HG02981 (cell line): ENCODE data around the gene CCDC170.
A peak's percentile ranks its signal among the peaks of the same experiment; 100 is the strongest.
"Not testable (repeated sequence)": the region's sequence is repeated elsewhere in the genome, so short reads cannot be mapped to it uniquely, and the experiment has no call there.

Source experiments
- ATAC-seq: cut with Tn5 transposase; IDR thresholded peaks from one replicate; pipeline ENCODE4 v1.9.1; 2021; ENCODE audit warnings: mild to moderate bottlenecking, moderate library complexity; ENCODE audit not compliant: unreplicated experiment

CCDC170 gene

GRCh38 chr6:151494235-151494935, 568 bp downstream of the CCDC170 start:
- no peak for ATAC-seq

GRCh38 chr6:151494936-151495320, 1.1 kb downstream of the CCDC170 start:
- ATAC-seq = no peak

- no peak for ATAC-seq
Measured at GRCh38 chr6:151495380-151495779, 1.6 kb downstream of the CCDC170 start.

- peak; percentile 33 for ATAC-seq
Measured at GRCh38 chr6:151497905-151498304, 4.1 kb downstream of the CCDC170 start.

GRCh38 chr6:151498327-151498726, 4.5 kb downstream of the CCDC170 start:
- peak; percentile 77 for ATAC-seq

- no peak for ATAC-seq
Measured at GRCh38 chr6:151499551-151499950, 5.7 kb downstream of the CCDC170 start.

GRCh38 chr6:151501511-151502136, 7.8 kb downstream of the CCDC170 start:
- no peak for ATAC-seq

- no peak for ATAC-seq
Measured at GRCh38 chr6:151502499-151502898, 8.7 kb downstream of the CCDC170 start.

GRCh38 chr6:151506761-151507160, 12.9 kb downstream of the CCDC170 start:
- ATAC-seq = no peak

GRCh38 chr6:151509048-151509447, 15.2 kb downstream of the CCDC170 start:
- ATAC-seq = no peak

GRCh38 chr6:151512481-151512880, 18.7 kb downstream of the CCDC170 start:
- ATAC-seq = no peak

GRCh38 chr6:151514000-151514730, 20.3 kb downstream of the CCDC170 start:
- no peak for ATAC-seq

GRCh38 chr6:151518992-151519391, 25.2 kb downstream of the CCDC170 start:
- not testable (repeated sequence) for ATAC-seq

- ATAC-seq = no peak
Measured at GRCh38 chr6:151523034-151523433, 29.2 kb downstream of the CCDC170 start.

GRCh38 chr6:151524059-151524458, 30.2 kb downstream of the CCDC170 start:
- no peak for ATAC-seq

GRCh38 chr6:151534576-151534975, 40.8 kb downstream of the CCDC170 start:
- no peak for ATAC-seq

GRCh38 chr6:151535476-151536187, 41.8 kb downstream of the CCDC170 start:
- ATAC-seq = no peak

GRCh38 chr6:151536188-151536479, 42.3 kb downstream of the CCDC170 start:
- no peak for ATAC-seq

GRCh38 chr6:151537556-151537955, 43.7 kb downstream of the CCDC170 start:
- ATAC-seq = no peak

GRCh38 chr6:151539506-151540268, 45.9 kb downstream of the CCDC170 start:
- ATAC-seq = no peak

GRCh38 chr6:151544453-151544852, 50.6 kb downstream of the CCDC170 start:
- no peak for ATAC-seq
